GM23338 (cell line): ENCODE measurements around the gene MAP3K14. TPM values are rescaled to one million over a fixed set of nuclear protein-coding genes. Genes with fewer than 3 reads are reported as not detected.

Experiments used
- ATAC-seq: fragments of 200-7000 bp; cut with Tn5 transposase; 3 replicates; pipeline ENCODE4 v1.9.1; 2020
- DNase-seq: peaks from one replicate; pipeline ENCODE4 v3.0.0-alpha.2; 2015; ENCODE audit warnings: low spot score
- H2AFZ ChIP-seq: fragments of 200-600 bp; sonication (generic); 2 replicates; pipeline ENCODE4 v1.8.0; 2016; ENCODE audit warnings: antibody characterized with exemption, mild to moderate bottlenecking, moderate library complexity
- H3F3A ChIP-seq: fragments of 200-600 bp; sonication (generic); replicated peaks from 2 replicates; pipeline ENCODE4 v1.8.0; 2017; ENCODE audit warnings: antibody characterized with exemption, mixed run types, low read depth
- H3K27ac ChIP-seq: fragments of 200-600 bp; sonication (generic); 2 replicates; pipeline ENCODE4 v1.6.1; 2016; ENCODE audit warnings: low read depth
- H3K27me3 ChIP-seq: fragments of 200-600 bp; sonication (generic); 2 replicates; pipeline ENCODE4 v1.8.0; 2016; ENCODE audit warnings: mild to moderate bottlenecking, mixed run types, moderate library complexity; ENCODE audit not compliant: insufficient read depth
- H3K36me3 ChIP-seq: fragments of 200-600 bp; sonication (generic); 2 replicates; pipeline ENCODE4 v1.8.0; 2016; ENCODE audit warnings: mild to moderate bottlenecking; ENCODE audit not compliant: insufficient read depth
- H3K4me1 ChIP-seq: fragments of 200-600 bp; sonication (generic); 2 replicates; pipeline ENCODE4 v1.8.0; 2016; ENCODE audit warnings: mild to moderate bottlenecking, moderate library complexity; ENCODE audit not compliant: insufficient read depth
- H3K4me2 ChIP-seq: fragments of 200-600 bp; sonication (generic); 2 replicates; pipeline ENCODE4 v1.7.1; 2017; ENCODE audit warnings: mixed run types
- H3K4me3 ChIP-seq: fragments of 200-600 bp; sonication (generic); 2 replicates; pipeline ENCODE4 v1.6.1; 2016; ENCODE audit warnings: mixed run types
- H3K79me2 ChIP-seq: fragments of 200-600 bp; sonication (generic); replicated peaks from 2 replicates; pipeline ENCODE4 v1.8.0; 2017; ENCODE audit warnings: mild to moderate bottlenecking; ENCODE audit not compliant: insufficient read depth
- H3K9me2 ChIP-seq: fragments of 200-600 bp; sonication (generic); 2 replicates; pipeline ENCODE4 v1.8.0; 2017; ENCODE audit not compliant: insufficient read depth
- H4K20me1 ChIP-seq: fragments of 200-600 bp; sonication (generic); replicated peaks from 2 replicates; pipeline ENCODE4 v1.8.0; 2017; ENCODE audit warnings: mild to moderate bottlenecking; ENCODE audit not compliant: insufficient read depth
- H3K27ac Mint-ChIP-seq: 2 replicates; pipeline ENCODE4 v1.8.0; 2020; ENCODE audit warnings: inconsistent platforms, mild to moderate bottlenecking, moderate library complexity, mixed read lengths
- H3K27me3 Mint-ChIP-seq: 3 replicates; pipeline ENCODE4 v1.8.0; 2022; ENCODE audit warnings: low read depth, mild to moderate bottlenecking, moderate library complexity, mixed read lengths, inconsistent platforms; ENCODE audit not compliant: insufficient read depth, poor library complexity
- H3K36me3 Mint-ChIP-seq: 3 replicates; pipeline ENCODE4 v1.8.0; 2021; ENCODE audit warnings: low read depth, mild to moderate bottlenecking, inconsistent platforms, moderate library complexity, mixed read lengths
- H3K4me1 Mint-ChIP-seq: 3 replicates; pipeline ENCODE4 v1.8.0; 2020; ENCODE audit warnings: mild to moderate bottlenecking, inconsistent platforms, mixed read lengths
- H3K4me3 Mint-ChIP-seq: 3 replicates; pipeline ENCODE4 v1.8.0; 2021; ENCODE audit warnings: moderate library complexity, mild to moderate bottlenecking, inconsistent platforms, mixed read lengths
- H3K9me3 Mint-ChIP-seq: 3 replicates; pipeline ENCODE4 v1.8.0; 2020; ENCODE audit warnings: moderate library complexity, mild to moderate bottlenecking, inconsistent platforms, mixed read lengths
- CREB1 ChIP-seq: fragments of 250-450 bp; sonication (Bioruptor Pico); IDR thresholded peaks from 2 replicates; pipeline ENCODE4 v1.5.0; 2020; ENCODE audit warnings: low read depth, mild to moderate bottlenecking, moderate library complexity
- EZH2phosphoT487 ChIP-seq: fragments of 200-600 bp; sonication (generic); IDR thresholded peaks from one replicate; pipeline ENCODE4 v1.8.1; 2018; ENCODE audit warnings: antibody characterized with exemption; ENCODE audit not compliant: unreplicated experiment
- JUNB ChIP-seq: IDR thresholded peaks from one replicate; pipeline ENCODE4 v1.6.1; 2016; ENCODE audit warnings: antibody characterized with exemption; ENCODE audit not compliant: unreplicated experiment
- NANOG ChIP-seq: IDR thresholded peaks from 2 replicates; pipeline ENCODE4 v1.6.1; 2016; ENCODE audit warnings: antibody characterized with exemption, borderline replicate concordance
- POLR2AphosphoS5 ChIP-seq: IDR thresholded peaks from 2 replicates; pipeline ENCODE4 v1.6.1; 2016; ENCODE audit warnings: antibody characterized with exemption, low read depth
- REST ChIP-seq: IDR thresholded peaks from one replicate; pipeline ENCODE4 v1.6.1; 2018; ENCODE audit warnings: antibody characterized with exemption; ENCODE audit not compliant: unreplicated experiment
- STAT1 ChIP-seq: IDR thresholded peaks from one replicate; pipeline ENCODE4 v1.6.1; 2016; ENCODE audit warnings: antibody characterized with exemption; ENCODE audit not compliant: unreplicated experiment
- polyA plus RNA-seq: library from polyadenylated mRNA; unstranded; fragments of >200 nt; fragmentation: Nextera tagmentation; extraction: Ambion mirVana; gene quantifications from 2 replicates; pipeline ENCODE4 v1.2.1, GENCODE V29; 2016
- total RNA-seq: library from RNA; depleted of rRNA; stranded (reverse); fragments of >200 nt; shearing (Covaris generic); gene quantifications from 2 replicates; pipeline ENCODE4 v1.2.3, GENCODE V29; 2014
- TF ChIP-seq, protein P1 (sequence below), 2 experiments: fragments of 200-600 bp in 1 of 2; sonication (generic) in 1 of 2; conservative IDR thresholded peaks; 2 replicates each; pipeline versions ENCODE4 v1.5.1 to v1.6.1; 2016 to 2017; ENCODE audit warnings: antibody characterized with exemption in 2 of 2, low read depth in 2 of 2, mild to moderate bottlenecking in 2 of 2, moderate library complexity in 1 of 2
- TF ChIP-seq, protein P2 (sequence below): fragments of 250-450 bp; sonication (Bioruptor Pico); IDR thresholded peaks from 2 replicates; pipeline ENCODE4 v1.5.0; 2020; ENCODE audit warnings: mild to moderate bottlenecking, moderate library complexity

The MAP3K14 gene
- total and polyA plus RNA-seq, 2 experiments from 2014 or later: 1.3 to 4.9 TPM

- H3K9me2 ChIP-seq: no peaks in the 10 kb centered on the region
- ATAC-seq: peak; percentile 97
- H3K36me3 Mint-ChIP-seq: peaks cover 35% of the 10 kb centered on the region
Measured at GRCh38 chr17:45270828-45271418, 45.9 kb downstream of the MAP3K14 start.

GRCh38 chr17:45269912-45270311 lies 46.9 kb downstream of the MAP3K14 start:
- no peak for ATAC-seq
- Mint-ChIP-seq H3K36me3 (peaks cover 36% of the 10 kb centered on the region), H3K9me3 (no peaks in the 10 kb centered on the region)

More at GRCh38 chr17:45270828-45271418, 45.9 kb downstream of the MAP3K14 start:
- peaks cover 8% of the 10 kb centered on the region for H3K4me1 Mint-ChIP-seq
- H3K4me2 ChIP-seq: no peak overlapping the region
- H3K27ac Mint-ChIP-seq: no peak overlapping the region
- no peak overlapping the region for H3K4me3 Mint-ChIP-seq
- H3K27me3 Mint-ChIP-seq: peaks cover 3% of the 10 kb centered on the region
- H3K4me1 ChIP-seq: no peaks in the 10 kb centered on the region
- no peaks in the 10 kb centered on the region for H3K27me3 ChIP-seq
- no peaks in the 10 kb centered on the region; the same call in 1 of the 2 replicates for H3F3A ChIP-seq
- no peak overlapping the region for H3K4me3 ChIP-seq
- no peaks in the 10 kb centered on the region for H3K9me3 Mint-ChIP-seq
- no peak overlapping the region for H3K27ac ChIP-seq
- H3K79me2 ChIP-seq: no peaks in the 10 kb centered on the region
- TF ChIP-seq JUNB: no peak
- TF ChIP-seq, protein P1, sequence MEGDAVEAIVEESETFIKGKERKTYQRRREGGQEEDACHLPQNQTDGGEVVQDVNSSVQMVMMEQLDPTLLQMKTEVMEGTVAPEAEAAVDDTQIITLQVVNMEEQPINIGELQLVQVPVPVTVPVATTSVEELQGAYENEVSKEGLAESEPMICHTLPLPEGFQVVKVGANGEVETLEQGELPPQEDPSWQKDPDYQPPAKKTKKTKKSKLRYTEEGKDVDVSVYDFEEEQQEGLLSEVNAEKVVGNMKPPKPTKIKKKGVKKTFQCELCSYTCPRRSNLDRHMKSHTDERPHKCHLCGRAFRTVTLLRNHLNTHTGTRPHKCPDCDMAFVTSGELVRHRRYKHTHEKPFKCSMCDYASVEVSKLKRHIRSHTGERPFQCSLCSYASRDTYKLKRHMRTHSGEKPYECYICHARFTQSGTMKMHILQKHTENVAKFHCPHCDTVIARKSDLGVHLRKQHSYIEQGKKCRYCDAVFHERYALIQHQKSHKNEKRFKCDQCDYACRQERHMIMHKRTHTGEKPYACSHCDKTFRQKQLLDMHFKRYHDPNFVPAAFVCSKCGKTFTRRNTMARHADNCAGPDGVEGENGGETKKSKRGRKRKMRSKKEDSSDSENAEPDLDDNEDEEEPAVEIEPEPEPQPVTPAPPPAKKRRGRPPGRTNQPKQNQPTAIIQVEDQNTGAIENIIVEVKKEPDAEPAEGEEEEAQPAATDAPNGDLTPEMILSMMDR (conservative IDR thresholded peaks at IDR 0.05; ENCODE audit: low read depth in 2 of 2): peak; percentile 89 to 96
- H4K20me1 ChIP-seq: no peaks in the 10 kb centered on the region; the same call in 1 of the 2 replicates
- no peaks in the 10 kb centered on the region for H3K36me3 ChIP-seq
- no peak overlapping the region for H2AFZ ChIP-seq
- DNase-seq: peak; percentile 75

More at GRCh38 chr17:45269912-45270311, 46.9 kb downstream of the MAP3K14 start:
- Mint-ChIP-seq H3K4me1 (peaks cover 8% of the 10 kb centered on the region), H3K27me3 (peaks cover 3% of the 10 kb centered on the region), H3K4me3 (no peak overlapping the region), H3K27ac (no peak overlapping the region)
- Histone ChIP-seq H3K9me2 (no peaks in the 10 kb centered on the region), H3F3A (no peaks in the 10 kb centered on the region; the same call in 1 of the 2 replicates), H2AFZ (no peak overlapping the region), H4K20me1 (no peaks in the 10 kb centered on the region; the same call in 1 of the 2 replicates), H3K27me3 (no peaks in the 10 kb centered on the region), H3K36me3 (no peaks in the 10 kb centered on the region), H3K4me1 (no peaks in the 10 kb centered on the region), H3K4me3 (no peak overlapping the region), H3K4me2 (no peak overlapping the region), H3K79me2 (no peaks in the 10 kb centered on the region), H3K27ac (no peak overlapping the region)
- TF ChIP-seq EZH2phosphoT487: no peak
- TF ChIP-seq, protein P2, sequence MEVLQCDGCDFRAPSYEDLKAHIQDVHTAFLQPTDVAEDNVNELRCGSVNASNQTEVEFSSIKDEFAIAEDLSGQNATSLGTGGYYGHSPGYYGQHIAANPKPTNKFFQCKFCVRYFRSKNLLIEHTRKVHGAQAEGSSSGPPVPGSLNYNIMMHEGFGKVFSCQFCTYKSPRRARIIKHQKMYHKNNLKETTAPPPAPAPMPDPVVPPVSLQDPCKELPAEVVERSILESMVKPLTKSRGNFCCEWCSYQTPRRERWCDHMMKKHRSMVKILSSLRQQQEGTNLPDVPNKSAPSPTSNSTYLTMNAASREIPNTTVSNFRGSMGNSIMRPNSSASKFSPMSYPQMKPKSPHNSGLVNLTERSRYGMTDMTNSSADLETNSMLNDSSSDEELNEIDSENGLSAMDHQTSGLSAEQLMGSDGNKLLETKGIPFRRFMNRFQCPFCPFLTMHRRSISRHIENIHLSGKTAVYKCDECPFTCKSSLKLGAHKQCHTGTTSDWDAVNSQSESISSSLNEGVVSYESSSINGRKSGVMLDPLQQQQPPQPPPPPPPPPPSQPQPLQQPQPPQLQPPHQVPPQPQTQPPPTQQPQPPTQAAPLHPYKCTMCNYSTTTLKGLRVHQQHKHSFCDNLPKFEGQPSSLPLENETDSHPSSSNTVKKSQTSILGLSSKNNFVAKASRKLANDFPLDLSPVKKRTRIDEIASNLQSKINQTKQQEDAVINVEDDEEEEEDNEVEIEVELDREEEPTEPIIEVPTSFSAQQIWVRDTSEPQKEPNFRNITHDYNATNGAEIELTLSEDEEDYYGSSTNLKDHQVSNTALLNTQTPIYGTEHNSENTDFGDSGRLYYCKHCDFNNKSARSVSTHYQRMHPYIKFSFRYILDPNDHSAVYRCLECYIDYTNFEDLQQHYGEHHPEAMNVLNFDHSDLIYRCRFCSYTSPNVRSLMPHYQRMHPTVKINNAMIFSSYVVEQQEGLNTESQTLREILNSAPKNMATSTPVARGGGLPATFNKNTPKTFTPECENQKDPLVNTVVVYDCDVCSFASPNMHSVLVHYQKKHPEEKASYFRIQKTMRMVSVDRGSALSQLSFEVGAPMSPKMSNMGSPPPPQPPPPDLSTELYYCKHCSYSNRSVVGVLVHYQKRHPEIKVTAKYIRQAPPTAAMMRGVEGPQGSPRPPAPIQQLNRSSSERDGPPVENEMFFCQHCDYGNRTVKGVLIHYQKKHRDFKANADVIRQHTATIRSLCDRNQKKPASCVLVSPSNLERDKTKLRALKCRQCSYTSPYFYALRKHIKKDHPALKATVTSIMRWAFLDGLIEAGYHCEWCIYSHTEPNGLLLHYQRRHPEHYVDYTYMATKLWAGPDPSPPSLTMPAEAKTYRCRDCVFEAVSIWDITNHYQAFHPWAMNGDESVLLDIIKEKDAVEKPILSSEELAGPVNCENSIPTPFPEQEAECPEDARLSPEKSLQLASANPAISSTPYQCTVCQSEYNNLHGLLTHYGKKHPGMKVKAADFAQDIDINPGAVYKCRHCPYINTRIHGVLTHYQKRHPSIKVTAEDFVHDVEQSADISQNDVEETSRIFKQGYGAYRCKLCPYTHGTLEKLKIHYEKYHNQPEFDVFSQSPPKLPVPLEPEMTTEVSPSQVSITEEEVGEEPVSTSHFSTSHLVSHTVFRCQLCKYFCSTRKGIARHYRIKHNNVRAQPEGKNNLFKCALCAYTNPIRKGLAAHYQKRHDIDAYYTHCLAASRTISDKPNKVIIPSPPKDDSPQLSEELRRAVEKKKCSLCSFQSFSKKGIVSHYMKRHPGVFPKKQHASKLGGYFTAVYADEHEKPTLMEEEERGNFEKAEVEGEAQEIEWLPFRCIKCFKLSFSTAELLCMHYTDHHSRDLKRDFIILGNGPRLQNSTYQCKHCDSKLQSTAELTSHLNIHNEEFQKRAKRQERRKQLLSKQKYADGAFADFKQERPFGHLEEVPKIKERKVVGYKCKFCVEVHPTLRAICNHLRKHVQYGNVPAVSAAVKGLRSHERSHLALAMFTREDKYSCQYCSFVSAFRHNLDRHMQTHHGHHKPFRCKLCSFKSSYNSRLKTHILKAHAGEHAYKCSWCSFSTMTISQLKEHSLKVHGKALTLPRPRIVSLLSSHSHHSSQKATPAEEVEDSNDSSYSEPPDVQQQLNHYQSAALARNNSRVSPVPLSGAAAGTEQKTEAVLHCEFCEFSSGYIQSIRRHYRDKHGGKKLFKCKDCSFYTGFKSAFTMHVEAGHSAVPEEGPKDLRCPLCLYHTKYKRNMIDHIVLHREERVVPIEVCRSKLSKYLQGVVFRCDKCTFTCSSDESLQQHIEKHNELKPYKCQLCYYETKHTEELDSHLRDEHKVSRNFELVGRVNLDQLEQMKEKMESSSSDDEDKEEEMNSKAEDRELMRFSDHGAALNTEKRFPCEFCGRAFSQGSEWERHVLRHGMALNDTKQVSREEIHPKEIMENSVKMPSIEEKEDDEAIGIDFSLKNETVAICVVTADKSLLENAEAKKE (CRISPR knock-in tag): no peak
- TF ChIP-seq STAT1: no peak
- no peak for TF ChIP-seq POLR2AphosphoS5
- no peak for TF ChIP-seq CREB1 (CRISPR knock-in tag)
- no peak for TF ChIP-seq REST
- TF ChIP-seq NANOG: no peak
- DNase-seq: no peak
